Measurements from ENCODE around the gene COL6A3. TPM values are rescaled to one million over a fixed set of nuclear protein-coding genes. Genes with fewer than 3 reads are reported as not detected.

Gene COL6A3
- polyA plus RNA-seq, 2 of the 4 experiments (the other 2 are of a cell fraction): 0.10 to 0.28 TPM

DNA sequence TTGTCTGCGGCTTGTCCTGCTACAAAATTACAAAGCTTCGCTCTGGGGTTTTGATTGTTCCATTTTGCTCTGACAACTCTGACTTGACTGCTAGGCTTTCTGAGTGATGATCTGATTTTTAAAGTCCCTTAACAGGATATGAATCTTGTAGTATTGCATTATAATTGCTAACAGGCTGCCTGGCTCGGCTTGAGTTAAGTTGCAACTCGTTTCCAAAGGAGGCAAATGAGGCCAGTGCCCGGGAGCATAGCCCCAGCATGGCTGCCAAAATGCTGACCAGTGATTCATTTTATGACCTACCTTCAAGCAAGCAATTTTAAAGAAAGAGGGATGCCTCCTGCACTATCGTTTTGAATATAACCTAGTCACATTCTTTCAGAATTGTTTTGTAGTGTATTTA, 135.4 kb downstream of the COL6A3 start:
- ChIA-PET POLR2A (no interaction called here), CTCF (interaction anchor here (1.1 to 1.5 kb wide), 3 partner anchors 22 to 131 kb away, joined by 3 to 5 read pairs (median 3); no protein-coding TSS in a partner anchor)
- ATAC-seq (no peak), FAIRE-seq (no peak), DNase-seq (ENCODE audit: low read depth in 1 of 2, low spot score in 1 of 2) (no peak)
- Histone ChIP-seq H3K4me2 (no peak overlapping the region), H3K4me1 (peaks cover 21% of the 10 kb centered on the region), H3K9me3 (no peaks in the 10 kb centered on the region), H3K27ac (0 out of 6 replicates have a peak overlapping the region, but pooled peaks of 1 of the 2 experiments have one; percentile 5), H3K4me3 (no peak overlapping the region)
- 46% methylated on average over 6 of the region's 6 CpGs for WGBS (ENCODE audit: missing lambda C conversion rate)
- TF ChIP-seq, protein P1, sequence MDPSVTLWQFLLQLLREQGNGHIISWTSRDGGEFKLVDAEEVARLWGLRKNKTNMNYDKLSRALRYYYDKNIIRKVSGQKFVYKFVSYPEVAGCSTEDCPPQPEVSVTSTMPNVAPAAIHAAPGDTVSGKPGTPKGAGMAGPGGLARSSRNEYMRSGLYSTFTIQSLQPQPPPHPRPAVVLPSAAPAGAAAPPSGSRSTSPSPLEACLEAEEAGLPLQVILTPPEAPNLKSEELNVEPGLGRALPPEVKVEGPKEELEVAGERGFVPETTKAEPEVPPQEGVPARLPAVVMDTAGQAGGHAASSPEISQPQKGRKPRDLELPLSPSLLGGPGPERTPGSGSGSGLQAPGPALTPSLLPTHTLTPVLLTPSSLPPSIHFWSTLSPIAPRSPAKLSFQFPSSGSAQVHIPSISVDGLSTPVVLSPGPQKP (IDR thresholded peaks at IDR 0.05; ENCODE audit: low read depth, low read length): no peak
- TF ChIP-seq KDM5A (IDR thresholded peaks at IDR 0.05) (no peak), HOXA7 (CRISPR knock-in tag; IDR thresholded peaks at IDR 0.05) (no peak), CBX2 (IDR thresholded peaks at IDR 0.05; ENCODE audit: borderline replicate concordance, low read depth) (no peak), EHF (CRISPR knock-in tag; IDR thresholded peaks at IDR 0.05) (no peak), RAD21 (conservative IDR thresholded peaks at IDR 0.05 in 1 of 2, IDR thresholded peaks at IDR 0.05 in 1 of 2) (no peak), GATA3 (IDR thresholded peaks at IDR 0.05; ENCODE audit: borderline replicate concordance) (no peak)

DNA sequence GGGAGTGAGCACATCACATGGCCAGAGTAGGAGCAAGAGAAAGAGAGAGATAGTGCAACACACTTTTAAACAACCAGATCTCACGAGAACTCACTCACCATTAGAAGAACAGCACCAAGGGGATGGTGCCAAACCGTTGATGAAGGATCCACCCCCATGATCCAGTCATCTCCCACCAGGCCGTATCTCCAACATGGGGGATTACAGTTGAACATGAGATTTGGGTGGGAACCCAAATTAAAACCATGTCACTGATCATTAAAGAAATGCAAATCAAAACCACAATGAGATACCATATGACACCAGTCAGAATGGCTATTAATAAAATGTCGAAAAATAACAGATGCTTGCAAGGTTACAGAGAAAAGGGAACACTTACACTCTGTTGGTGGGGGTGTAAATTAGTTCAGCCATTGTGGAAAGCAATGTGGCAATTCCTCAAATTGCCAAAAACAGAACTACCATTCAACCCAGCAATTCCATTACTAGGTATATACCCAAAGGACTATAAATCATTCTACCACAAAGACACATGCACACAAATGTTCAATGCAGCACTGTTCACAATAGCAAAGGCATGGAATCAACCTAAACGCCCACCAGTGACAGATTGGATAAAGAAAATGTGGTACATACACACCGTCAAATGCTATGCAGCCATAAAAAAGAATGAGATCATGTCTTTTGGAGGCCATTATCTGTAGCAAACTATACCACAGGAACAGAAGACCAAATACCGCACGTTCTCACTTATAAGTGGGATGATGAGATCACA, 137.1 kb downstream of the COL6A3 start:
- no peak for ATAC-seq
- no peak for DNase-seq (ENCODE audit: low read depth in 1 of 2, low spot score in 1 of 2)
- ChIA-PET CTCF (no interaction called here), POLR2A (no interaction called here)
- H3K4me1 ChIP-seq: peaks cover 5% of the 10 kb centered on the region; the same call in 2 of the 3 replicates
- 62% methylated on average over 8 of the region's 8 CpGs for WGBS (ENCODE audit: missing lambda C conversion rate)
- TF ChIP-seq EHF (CRISPR knock-in tag; IDR thresholded peaks at IDR 0.05) (no peak), HDAC2 (IDR thresholded peaks at IDR 0.05) (no peak), CBX2 (IDR thresholded peaks at IDR 0.05; ENCODE audit: borderline replicate concordance, low read depth) (no peak), POLR2AphosphoS2 (conservative IDR thresholded peaks at IDR 0.05; ENCODE audit: low read length) (no peak), CBX8 (IDR thresholded peaks at IDR 0.05) (no peak), TP53 (CRISPR knock-in tag; IDR thresholded peaks at IDR 0.05) (no peak), FOXS1 (CRISPR knock-in tag; IDR thresholded peaks at IDR 0.05) (no peak), ZC3H11A (IDR thresholded peaks at IDR 0.05) (no peak), FOSL2 (IDR thresholded peaks at IDR 0.05) (no peak), FOSL2 (CRISPR knock-in tag; IDR thresholded peaks at IDR 0.05) (no peak), KDM1A (IDR thresholded peaks at IDR 0.05; ENCODE audit: low read depth) (no peak)
- TF ChIP-seq, protein P2, sequence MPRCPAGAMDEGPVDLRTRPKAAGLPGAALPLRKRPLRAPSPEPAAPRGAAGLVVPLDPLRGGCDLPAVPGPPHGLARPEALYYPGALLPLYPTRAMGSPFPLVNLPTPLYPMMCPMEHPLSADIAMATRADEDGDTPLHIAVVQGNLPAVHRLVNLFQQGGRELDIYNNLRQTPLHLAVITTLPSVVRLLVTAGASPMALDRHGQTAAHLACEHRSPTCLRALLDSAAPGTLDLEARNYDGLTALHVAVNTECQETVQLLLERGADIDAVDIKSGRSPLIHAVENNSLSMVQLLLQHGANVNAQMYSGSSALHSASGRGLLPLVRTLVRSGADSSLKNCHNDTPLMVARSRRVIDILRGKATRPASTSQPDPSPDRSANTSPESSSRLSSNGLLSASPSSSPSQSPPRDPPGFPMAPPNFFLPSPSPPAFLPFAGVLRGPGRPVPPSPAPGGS (IDR thresholded peaks at IDR 0.05): no peak
- TF ChIP-seq, protein P3, sequence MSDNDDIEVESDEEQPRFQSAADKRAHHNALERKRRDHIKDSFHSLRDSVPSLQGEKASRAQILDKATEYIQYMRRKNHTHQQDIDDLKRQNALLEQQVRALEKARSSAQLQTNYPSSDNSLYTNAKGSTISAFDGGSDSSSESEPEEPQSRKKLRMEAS (IDR thresholded peaks at IDR 0.05): no peak
- TF ChIP-seq, protein P4, sequence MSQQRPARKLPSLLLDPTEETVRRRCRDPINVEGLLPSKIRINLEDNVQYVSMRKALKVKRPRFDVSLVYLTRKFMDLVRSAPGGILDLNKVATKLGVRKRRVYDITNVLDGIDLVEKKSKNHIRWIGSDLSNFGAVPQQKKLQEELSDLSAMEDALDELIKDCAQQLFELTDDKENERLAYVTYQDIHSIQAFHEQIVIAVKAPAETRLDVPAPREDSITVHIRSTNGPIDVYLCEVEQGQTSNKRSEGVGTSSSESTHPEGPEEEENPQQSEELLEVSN (IDR thresholded peaks at IDR 0.05; ENCODE audit: borderline replicate concordance, low read depth): no peak
- FAIRE-seq: no peak
- no peak overlapping the region for H3K4me2 ChIP-seq
- no peak overlapping the region for H3K4me3 ChIP-seq
- H3K9me3 ChIP-seq: no peaks in the 10 kb centered on the region
- H3K27ac ChIP-seq: no peak overlapping the region

Other genes with a start within 250 kb of the COL6A3 start
- gene MLPH, start 73.1 kb upstream of the COL6A3 start, polyA plus RNA-seq (2011; rRNA removed): 350 and 419 TPM in 2 replicates
- gene MLPH, start 73.1 kb upstream of the COL6A3 start, polyA plus RNA-seq (2017; fragmentation: RNase III; extraction: RNeasy Plus Mini Kit Qiagen cat#74134 plus additional on column Dnase treatment): 184 to 219 TPM (median 218 TPM) in 3 replicates
- gene PRLH, start 152.4 kb upstream of the COL6A3 start, polyA plus RNA-seq (2011; rRNA removed): not detected in 2 replicates
- not detected in 3 replicates for gene PRLH, start 152.4 kb upstream of the COL6A3 start, polyA plus RNA-seq (2017; fragmentation: RNase III; extraction: RNeasy Plus Mini Kit Qiagen cat#74134 plus additional on column Dnase treatment)
- 0.44 and 0.78 TPM in 2 replicates for gene RAB17, start 176.6 kb upstream of the COL6A3 start, polyA plus RNA-seq (2011; rRNA removed)
- gene RAB17, start 176.6 kb upstream of the COL6A3 start, polyA plus RNA-seq (2017; fragmentation: RNase III; extraction: RNeasy Plus Mini Kit Qiagen cat#74134 plus additional on column Dnase treatment): 0.42 to 2.3 TPM (median 2.2 TPM) in 3 replicates
- gene LRRFIP1, start 213.4 kb upstream of the COL6A3 start, polyA plus RNA-seq (2011; rRNA removed): 78.3 and 93.0 TPM in 2 replicates
- gene LRRFIP1, start 213.4 kb upstream of the COL6A3 start, polyA plus RNA-seq (2017; fragmentation: RNase III; extraction: RNeasy Plus Mini Kit Qiagen cat#74134 plus additional on column Dnase treatment): 69.1 to 75.6 TPM (median 74.7 TPM) in 3 replicates